Liver (tissue), 9 donors: ENCODE data around the gene TMEM8B. TPM values are rescaled to one million over a fixed set of nuclear protein-coding genes. Genes with fewer than 3 reads are reported as not detected.

Experiments
- DNase-seq: peaks from one replicate; pipeline ENCODE4 v3.0.0-alpha.2; 2017; ENCODE audit warnings: low spot score
- H3K27ac ChIP-seq, 2 donors: one replicate each; pipeline ENCODE4 v1.7.0; 2013; ENCODE audit warnings: inconsistent platforms in 2 of 2, low read length in 2 of 2, control low read depth in 1 of 2, low read depth in 1 of 2, mild to moderate bottlenecking in 1 of 2
- H3K27me3 ChIP-seq, 4 donors: one replicate each; pipeline versions ENCODE4 v1.6.1 to v1.7.0; 2013; ENCODE audit warnings: low read length in 3 of 4, inconsistent platforms in 1 of 4, mild to moderate bottlenecking in 1 of 4, moderate library complexity in 1 of 4; ENCODE audit not compliant: control insufficient read depth in 4 of 4, insufficient read depth in 4 of 4
- H3K36me3 ChIP-seq, 4 donors: one replicate each; pipeline versions ENCODE4 v1.6.1 to v1.7.0; 2013; ENCODE audit warnings: low read length in 3 of 4, mild to moderate bottlenecking in 3 of 4, low read depth in 1 of 4, moderate library complexity in 1 of 4; ENCODE audit not compliant: control insufficient read depth in 4 of 4, insufficient read depth in 3 of 4
- H3K4me1 ChIP-seq, 4 donors: one replicate each; pipeline versions ENCODE4 v1.6.1 to v1.7.0; 2013; ENCODE audit warnings: low read length in 3 of 4, mild to moderate bottlenecking in 3 of 4, moderate library complexity in 1 of 4; ENCODE audit not compliant: control insufficient read depth in 4 of 4, insufficient read depth in 4 of 4
- H3K4me3 ChIP-seq, 3 donors: one replicate each; pipeline versions ENCODE4 v1.6.1 to v1.7.0; 2013; ENCODE audit warnings: low read length in 3 of 3, control low read depth in 1 of 3, low read depth in 1 of 3, mild to moderate bottlenecking in 1 of 3
- H3K9ac ChIP-seq, 2 donors: one replicate each; pipeline ENCODE4 v1.7.0; 2013; ENCODE audit warnings: low read length in 2 of 2, mild to moderate bottlenecking in 2 of 2, moderate library complexity in 2 of 2, control low read depth in 1 of 2, low read depth in 1 of 2
- H3K9me3 ChIP-seq, 4 donors: one replicate each; pipeline versions ENCODE4 v1.6.1 to v1.7.0; 2013; ENCODE audit warnings: low read length in 3 of 4; ENCODE audit not compliant: control insufficient read depth in 4 of 4
- ATF3 ChIP-seq: IDR thresholded peaks from 2 replicates; pipeline ENCODE4 v1.6.1; 2016; ENCODE audit warnings: antibody characterized with exemption
- CTCF ChIP-seq: fragments of 150-350 bp; IDR thresholded peaks from 2 replicates; pipeline ENCODE4 v1.5.1; 2017; ENCODE audit warnings: improper control_type of control experiment, low read depth, low read length; ENCODE audit not compliant: missing input control
- EGR1 ChIP-seq, 2 donors: IDR thresholded peaks; 2 replicates each; pipeline ENCODE4 v1.6.1; 2016 to 2018; ENCODE audit warnings: antibody characterized with exemption in 2 of 2, low read depth in 2 of 2
- FOXA1 ChIP-seq: IDR thresholded peaks from 2 replicates; pipeline ENCODE4 v1.6.1; 2016; ENCODE audit warnings: antibody characterized with exemption
- FOXA2 ChIP-seq: IDR thresholded peaks from 2 replicates; pipeline ENCODE4 v1.6.1; 2016; ENCODE audit warnings: antibody characterized with exemption
- GABPA ChIP-seq, 2 donors: IDR thresholded peaks in 1 of 2; conservative IDR thresholded peaks in 1 of 2; 2 replicates each; pipeline ENCODE4 v1.6.1; 2016; ENCODE audit warnings: antibody characterized with exemption in 2 of 2, mild to moderate bottlenecking in 1 of 2, moderate library complexity in 1 of 2
- HNF4A ChIP-seq, 2 donors: conservative IDR thresholded peaks; 2 replicates each; pipeline ENCODE4 v1.6.1; 2016; ENCODE audit warnings: antibody characterized with exemption in 2 of 2, mild to moderate bottlenecking in 2 of 2
- HNF4G ChIP-seq: IDR thresholded peaks from 2 replicates; pipeline ENCODE4 v1.6.1; 2016; ENCODE audit warnings: antibody characterized with exemption
- JUND ChIP-seq, 2 donors: IDR thresholded peaks; 2 replicates each; pipeline ENCODE4 v1.6.1; 2016; ENCODE audit warnings: antibody characterized with exemption in 2 of 2
- NR2F2 ChIP-seq: IDR thresholded peaks from 2 replicates; pipeline ENCODE4 v1.6.1; 2016; ENCODE audit warnings: antibody characterized with exemption
- RAD21 ChIP-seq, 2 donors: IDR thresholded peaks; 2 replicates each; pipeline ENCODE4 v1.6.1; 2016; ENCODE audit warnings: antibody characterized with exemption in 2 of 2, mild to moderate bottlenecking in 2 of 2
- REST ChIP-seq: IDR thresholded peaks from 2 replicates; pipeline ENCODE4 v1.6.1; 2016; ENCODE audit warnings: antibody characterized with exemption, mild to moderate bottlenecking
- RXRA ChIP-seq, 2 donors: IDR thresholded peaks; 2 replicates each; pipeline ENCODE4 v1.6.1; 2017 to 2018; ENCODE audit warnings: antibody characterized with exemption in 2 of 2, mild to moderate bottlenecking in 1 of 2
- SP1 ChIP-seq: IDR thresholded peaks from 2 replicates; pipeline ENCODE4 v1.6.1; 2018; ENCODE audit warnings: antibody characterized with exemption, mild to moderate bottlenecking
- TAF1 ChIP-seq: conservative IDR thresholded peaks from 2 replicates; pipeline ENCODE4 v1.6.1; 2016; ENCODE audit warnings: antibody characterized with exemption, mild to moderate bottlenecking
- YY1 ChIP-seq: IDR thresholded peaks from 2 replicates; pipeline ENCODE4 v1.6.1; 2016; ENCODE audit warnings: antibody characterized with exemption, mild to moderate bottlenecking
- WGBS: extraction: QIAGEN DNeasy Blood & Tissue Kit; methylation state at CpG from one replicate; pipeline ENCODE4 v1.1.7; 2013; 5-methylcytosine and 5-hydroxymethylcytosine counted together
- polyA plus RNA-seq, 2 donors: library from polyadenylated mRNA; stranded (reverse) in 1 of 2; unstranded in 1 of 2; fragments of 200-250 nt in 1 of 2; fragments of >200 nt in 1 of 2; fragmentation: Nextera tagmentation in 1 of 2; extraction: Ambion mirVana in 1 of 2; gene quantifications; one replicate each; pipeline versions ENCODE4 v1.2.1 to v1.2.3, GENCODE V29; 2013 to 2015
- total RNA-seq, 2 donors: library from RNA; depleted of rRNA; stranded (reverse); fragments of >200 nt; gene quantifications; one replicate each; pipeline ENCODE4 v1.2.3, GENCODE V29; 2014
- TF ChIP-seq, protein P1 (sequence below): IDR thresholded peaks from 2 replicates; pipeline ENCODE4 v1.6.1; 2016; ENCODE audit warnings: antibody characterized with exemption
- TF ChIP-seq, protein P2 (sequence below): IDR thresholded peaks from 2 replicates; pipeline ENCODE4 v1.6.1; 2016; ENCODE audit warnings: antibody characterized with exemption
- donor health status: healthy.
- donor health status: healthy.
- donor health status: healthy.
- donor health status: healthy.
- donor health status: healthy.

TMEM8B gene
- total and polyA plus RNA-seq, 4 donors, result 1.1 to 5.4 (median 2.7) TPM

GRCh38 chr9:35910613-35911359 is 81.8 kb downstream of the TMEM8B start (continued):
- TF ChIP-seq REST (no peak), RXRA (IDR thresholded peaks at IDR 0.05) (no peak), FOXA2 (no peak), RAD21 (IDR thresholded peaks at IDR 0.05) (peak; percentile 75 to 82), FOXA1 (no peak)

- no peaks in the 10 kb centered on the region for H3K9me3 ChIP-seq
- no peaks in the 10 kb centered on the region for H3K27me3 ChIP-seq
- TF ChIP-seq HNF4G (no peak), CTCF (no peak), FOXA2 (no peak), HNF4A (conservative IDR thresholded peaks at IDR 0.05) (no peak), SP1 (no peak), TAF1 (no peak), GABPA (IDR thresholded peaks at IDR 0.05 in 1 of 2, conservative IDR thresholded peaks at IDR 0.05 in 1 of 2) (no peak), RXRA (IDR thresholded peaks at IDR 0.05) (no peak), NR2F2 (no peak), JUND (IDR thresholded peaks at IDR 0.05) (no peak), ATF3 (no peak), RAD21 (IDR thresholded peaks at IDR 0.05) (no peak), EGR1 (IDR thresholded peaks at IDR 0.05; ENCODE audit: low read depth in 2 of 2) (no peak), REST (no peak), YY1 (no peak), FOXA1 (no peak)
- TF ChIP-seq, protein P1, sequence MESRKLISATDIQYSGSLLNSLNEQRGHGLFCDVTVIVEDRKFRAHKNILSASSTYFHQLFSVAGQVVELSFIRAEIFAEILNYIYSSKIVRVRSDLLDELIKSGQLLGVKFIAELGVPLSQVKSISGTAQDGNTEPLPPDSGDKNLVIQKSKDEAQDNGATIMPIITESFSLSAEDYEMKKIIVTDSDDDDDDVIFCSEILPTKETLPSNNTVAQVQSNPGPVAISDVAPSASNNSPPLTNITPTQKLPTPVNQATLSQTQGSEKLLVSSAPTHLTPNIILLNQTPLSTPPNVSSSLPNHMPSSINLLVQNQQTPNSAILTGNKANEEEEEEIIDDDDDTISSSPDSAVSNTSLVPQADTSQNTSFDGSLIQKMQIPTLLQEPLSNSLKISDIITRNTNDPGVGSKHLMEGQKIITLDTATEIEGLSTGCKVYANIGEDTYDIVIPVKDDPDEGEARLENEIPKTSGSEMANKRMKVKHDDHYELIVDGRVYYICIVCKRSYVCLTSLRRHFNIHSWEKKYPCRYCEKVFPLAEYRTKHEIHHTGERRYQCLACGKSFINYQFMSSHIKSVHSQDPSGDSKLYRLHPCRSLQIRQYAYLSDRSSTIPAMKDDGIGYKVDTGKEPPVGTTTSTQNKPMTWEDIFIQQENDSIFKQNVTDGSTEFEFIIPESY, result no peak
- TF ChIP-seq, protein P2, sequence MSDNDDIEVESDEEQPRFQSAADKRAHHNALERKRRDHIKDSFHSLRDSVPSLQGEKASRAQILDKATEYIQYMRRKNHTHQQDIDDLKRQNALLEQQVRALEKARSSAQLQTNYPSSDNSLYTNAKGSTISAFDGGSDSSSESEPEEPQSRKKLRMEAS, result no peak
- WGBS, result 84% methylated on average over 10 of the region's 10 CpGs
- H3K27ac ChIP-seq, result peak overlapping the region in 1 of 2 donors; percentile 10
- DNase-seq, result no peak
- no peak overlapping the region for H3K9ac ChIP-seq
- H3K4me1 ChIP-seq, result peaks cover 11 to 46% (median 29%) of the 10 kb centered on the region in 4 donors
- no peaks in the 10 kb centered on the region for H3K36me3 ChIP-seq
- no peak overlapping the region for H3K4me3 ChIP-seq
These were observed 82.7 kb downstream of the TMEM8B start for GRCh38 chr9:35911690-35912089.
